ENCODE results near the gene PRKAR2B. TPM values are rescaled to one million over a fixed set of nuclear protein-coding genes. Genes with fewer than 3 reads are reported as not detected.

PRKAR2B gene
- total RNA-seq, 1 donor from 2014 or later, result 11.5 TPM

DNA sequence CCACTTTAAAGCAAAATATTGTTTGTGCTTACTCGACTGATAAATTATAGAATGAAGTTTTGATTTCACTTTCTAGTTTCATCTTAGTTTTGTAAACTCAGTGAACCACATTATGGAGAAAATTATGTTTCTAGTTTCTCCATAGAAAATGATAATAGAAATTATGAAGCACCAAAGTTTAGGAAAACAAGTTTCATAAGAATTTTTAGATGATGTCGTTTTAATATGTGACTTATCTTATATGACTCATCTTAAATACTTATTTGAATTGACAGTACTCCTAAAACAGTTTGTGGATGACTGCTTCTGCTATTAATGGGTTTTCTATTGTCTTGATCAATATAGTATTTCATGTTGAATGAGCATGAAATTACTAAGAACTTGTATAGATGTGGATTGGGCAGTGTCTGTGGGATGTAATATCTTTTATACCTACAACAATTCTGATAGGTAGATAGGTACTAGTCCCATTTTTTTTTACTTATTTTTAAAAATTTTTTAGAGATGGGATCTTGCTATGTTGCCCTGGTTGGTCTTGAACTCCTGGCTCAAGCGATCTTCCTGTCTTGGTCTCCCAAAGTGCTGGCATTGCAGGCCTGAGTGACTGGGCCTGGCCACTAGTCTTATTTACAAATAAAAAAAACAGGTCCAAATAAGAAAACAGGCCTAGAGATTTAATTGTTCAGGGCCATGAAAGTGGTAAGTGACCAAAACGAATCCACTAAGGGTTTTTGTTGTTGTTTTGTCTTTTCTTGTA lies 127.9 kb downstream of the PRKAR2B start:
- H3K9ac ChIP-seq (ENCODE audit: low read depth in 1 of 3, low read length in 3 of 3), result no peak overlapping the region
- H3K9me3 ChIP-seq (ENCODE audit: control insufficient read depth in 3 of 3, low read length in 3 of 3), result no peaks in the 10 kb centered on the region
- no peaks in the 10 kb centered on the region for H3K36me3 ChIP-seq (ENCODE audit: control insufficient read depth in 3 of 3, insufficient read depth in 3 of 3, low read length in 3 of 3)
- no peak overlapping the region for H3K4me3 ChIP-seq (ENCODE audit: low read length in 3 of 3)
- H3K4me1 ChIP-seq (ENCODE audit: control insufficient read depth in 3 of 3, insufficient read depth in 3 of 3, low read length in 3 of 3), result peaks cover 31 to 39% (median 35%) of the 10 kb centered on the region in 3 donors
- H3K27ac ChIP-seq (ENCODE audit: low read depth, low read length), result no peak overlapping the region
- no peaks in the 10 kb centered on the region for H3K27me3 ChIP-seq (ENCODE audit: control insufficient read depth in 3 of 3, insufficient read depth in 3 of 3, low read length in 3 of 3)

DNA sequence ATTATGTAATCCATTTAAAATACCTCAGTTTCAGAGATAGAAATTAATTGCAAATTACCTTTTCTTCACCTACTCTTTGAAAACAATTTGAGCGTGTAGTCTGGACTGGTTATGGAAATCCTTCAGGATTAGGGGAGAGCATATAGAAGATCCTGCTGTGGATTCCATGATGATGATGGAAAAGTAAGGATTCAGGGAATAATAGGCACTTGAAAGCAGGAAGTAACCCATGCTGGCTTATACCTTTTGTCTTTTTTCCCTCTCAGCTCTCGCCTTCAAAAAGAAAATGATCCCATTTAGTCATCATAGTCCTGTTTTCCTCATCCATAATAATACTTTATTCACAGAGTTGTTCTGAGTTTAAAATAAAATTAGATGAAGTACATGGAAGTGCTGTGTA lies 128.7 kb downstream of the PRKAR2B start:
- Histone ChIP-seq H3K36me3 (ENCODE audit: control insufficient read depth in 3 of 3, insufficient read depth in 3 of 3, low read length in 3 of 3) (no peaks in the 10 kb centered on the region), H3K9me3 (ENCODE audit: control insufficient read depth in 3 of 3, low read length in 3 of 3) (no peaks in the 10 kb centered on the region), H3K27ac (ENCODE audit: low read depth, low read length) (no peak overlapping the region), H3K4me3 (ENCODE audit: low read length in 3 of 3) (no peak overlapping the region), H3K27me3 (ENCODE audit: control insufficient read depth in 3 of 3, insufficient read depth in 3 of 3, low read length in 3 of 3) (no peaks in the 10 kb centered on the region), H3K9ac (ENCODE audit: low read depth in 1 of 3, low read length in 3 of 3) (peak overlapping the region in 1 of 3 donors; percentile 32), H3K4me1 (ENCODE audit: control insufficient read depth in 3 of 3, insufficient read depth in 3 of 3, low read length in 3 of 3) (peaks cover 31 to 39% (median 33%) of the 10 kb centered on the region in 3 donors)

DNA sequence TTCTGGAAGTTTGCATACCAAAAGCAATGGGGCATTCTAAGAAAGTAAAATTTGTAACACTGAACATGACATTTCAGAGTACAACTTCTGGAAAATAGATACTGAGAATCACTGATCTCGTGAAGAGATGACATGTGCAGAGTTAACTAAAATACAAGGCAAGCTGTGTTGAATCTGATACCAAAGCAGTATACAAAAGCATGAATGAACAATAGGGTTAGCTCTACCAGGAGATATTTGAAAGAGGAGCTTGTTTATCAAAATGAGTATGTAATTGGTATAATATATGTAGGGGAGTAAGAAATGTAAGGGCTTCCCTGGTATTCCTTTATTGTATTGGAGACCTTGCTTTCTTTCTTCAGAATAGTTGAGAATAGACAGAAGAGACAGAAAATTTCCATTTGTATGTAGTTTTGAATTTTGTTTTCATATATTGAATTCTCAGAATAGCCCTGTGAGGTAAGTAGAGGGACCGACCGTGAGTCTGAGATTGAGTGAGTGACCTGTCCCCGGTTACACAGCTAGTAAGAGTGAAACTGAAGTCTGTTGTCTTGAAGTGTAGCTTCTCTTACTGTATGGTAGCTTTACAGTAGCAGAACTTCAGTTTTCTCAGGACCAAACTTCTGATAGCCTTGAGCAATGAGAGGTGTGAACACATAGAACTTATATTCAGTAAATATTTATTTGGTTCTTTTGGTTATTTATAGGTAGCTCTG lies 129.3 kb downstream of the PRKAR2B start:
- H3K9me3 ChIP-seq (ENCODE audit: control insufficient read depth in 3 of 3, low read length in 3 of 3), result no peaks in the 10 kb centered on the region
- H3K4me1 ChIP-seq (ENCODE audit: control insufficient read depth in 3 of 3, insufficient read depth in 3 of 3, low read length in 3 of 3), result peaks cover 31 to 39% (median 33%) of the 10 kb centered on the region in 3 donors
- H3K36me3 ChIP-seq (ENCODE audit: control insufficient read depth in 3 of 3, insufficient read depth in 3 of 3, low read length in 3 of 3), result no peaks in the 10 kb centered on the region
- H3K27ac ChIP-seq (ENCODE audit: low read depth, low read length), result no peak overlapping the region
- H3K4me3 ChIP-seq (ENCODE audit: low read length in 3 of 3), result no peak overlapping the region
- peak overlapping the region in 2 of 3 donors; percentile 15 to 32 for H3K9ac ChIP-seq (ENCODE audit: low read depth in 1 of 3, low read length in 3 of 3)
- no peaks in the 10 kb centered on the region for H3K27me3 ChIP-seq (ENCODE audit: control insufficient read depth in 3 of 3, insufficient read depth in 3 of 3, low read length in 3 of 3)

DNA sequence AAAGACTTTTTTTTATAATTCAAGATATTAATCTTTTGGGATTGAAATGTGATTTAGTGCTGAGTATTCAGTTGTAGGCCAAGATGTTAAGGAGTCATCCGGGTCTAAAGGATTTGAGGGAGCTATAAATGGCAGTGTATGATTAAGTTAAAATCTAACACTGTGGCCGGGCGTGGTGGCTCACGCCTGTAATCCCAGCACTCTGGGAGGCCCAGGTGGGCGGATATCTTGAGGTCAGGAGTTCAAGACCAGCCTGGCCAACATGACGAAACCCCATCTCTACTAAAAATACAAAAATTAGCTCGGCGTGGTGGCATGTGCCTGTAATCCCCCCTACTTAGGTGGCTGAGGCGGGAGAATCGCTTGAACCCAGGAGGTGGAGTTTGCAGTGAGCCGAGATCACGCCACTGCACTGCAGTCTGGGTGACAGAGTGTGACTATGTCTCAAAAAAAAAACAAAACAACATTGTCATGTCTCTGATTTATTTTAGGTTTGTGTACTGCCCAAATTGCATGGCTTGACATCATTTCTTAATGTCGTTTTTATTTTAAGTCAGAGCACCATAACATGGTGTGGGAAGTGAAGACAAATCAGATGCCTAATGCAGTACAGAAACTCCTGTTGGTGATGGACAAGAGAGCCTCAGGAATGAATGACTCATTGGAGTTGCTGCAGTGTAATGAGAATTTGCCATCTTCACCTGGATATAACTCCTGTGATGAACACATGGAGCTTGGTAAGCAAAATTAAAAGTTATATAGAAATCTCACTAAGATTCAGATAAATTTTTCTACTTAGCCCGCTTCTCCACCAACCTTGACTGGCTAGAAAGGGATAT lies 135.0 kb downstream of the PRKAR2B start:
- peaks cover 0 to 20% (median 16%) of the 10 kb centered on the region in 3 donors for H3K36me3 ChIP-seq (ENCODE audit: control insufficient read depth in 3 of 3, insufficient read depth in 3 of 3, low read length in 3 of 3)
- no peak overlapping the region for H3K9ac ChIP-seq (ENCODE audit: low read depth in 1 of 3, low read length in 3 of 3)
- H3K4me1 ChIP-seq (ENCODE audit: control insufficient read depth in 3 of 3, insufficient read depth in 3 of 3, low read length in 3 of 3), result peaks cover 13 to 25% (median 19%) of the 10 kb centered on the region in 3 donors
- H3K9me3 ChIP-seq (ENCODE audit: control insufficient read depth in 3 of 3, low read length in 3 of 3), result no peaks in the 10 kb centered on the region
- no peaks in the 10 kb centered on the region for H3K27me3 ChIP-seq (ENCODE audit: control insufficient read depth in 3 of 3, insufficient read depth in 3 of 3, low read length in 3 of 3)
- no peak overlapping the region for H3K4me3 ChIP-seq (ENCODE audit: low read length in 3 of 3)
- H3K27ac ChIP-seq (ENCODE audit: low read depth, low read length), result no peak overlapping the region

DNA sequence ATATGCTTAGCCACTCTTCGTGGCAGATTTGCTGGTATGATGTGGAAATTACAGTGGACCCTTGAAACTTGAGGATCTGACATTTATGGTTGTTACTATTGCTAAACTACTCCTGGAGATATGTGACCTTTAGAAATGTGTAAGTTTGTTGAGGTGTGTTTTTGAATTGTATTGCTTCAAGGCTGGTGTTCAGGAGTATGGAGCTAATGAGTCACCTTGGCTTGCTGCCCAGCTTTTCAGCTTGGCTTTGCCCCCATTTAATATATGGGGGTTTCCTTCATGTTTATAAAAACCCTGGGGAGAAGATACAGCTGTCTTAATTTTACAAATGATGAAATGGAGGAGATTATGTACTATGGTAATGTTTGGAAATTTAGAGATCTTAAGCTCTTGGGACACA lies 135.9 kb downstream of the PRKAR2B start:
- no peak overlapping the region for H3K27ac ChIP-seq (ENCODE audit: low read depth, low read length)

DNA sequence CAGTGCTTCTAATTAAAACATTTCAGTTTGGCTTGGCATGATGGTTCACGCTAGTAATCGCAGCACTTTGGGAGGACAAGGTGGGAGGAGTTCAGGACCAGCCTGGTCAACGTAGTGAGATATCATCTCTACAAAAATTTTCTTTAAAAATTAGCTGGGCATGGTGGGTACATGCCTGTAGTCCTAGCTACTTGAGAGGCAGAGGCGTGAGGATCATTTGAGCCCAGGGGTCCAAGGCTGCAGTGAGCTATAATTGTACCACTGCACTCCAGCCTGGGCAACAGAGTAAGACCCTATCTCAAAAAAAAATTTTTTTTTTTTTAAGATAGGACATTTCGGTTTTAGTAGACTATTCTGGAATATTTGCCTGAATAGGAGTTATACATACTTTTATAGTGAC lies 136.7 kb downstream of the PRKAR2B start:
- Histone ChIP-seq H3K4me3 (ENCODE audit: low read length in 3 of 3) (no peak overlapping the region), H3K4me1 (ENCODE audit: control insufficient read depth in 3 of 3, insufficient read depth in 3 of 3, low read length in 3 of 3) (peaks cover 11 to 22% (median 13%) of the 10 kb centered on the region in 3 donors), H3K27me3 (ENCODE audit: control insufficient read depth in 3 of 3, insufficient read depth in 3 of 3, low read length in 3 of 3) (no peaks in the 10 kb centered on the region), H3K9me3 (ENCODE audit: control insufficient read depth in 3 of 3, low read length in 3 of 3) (no peaks in the 10 kb centered on the region), H3K9ac (ENCODE audit: low read depth in 1 of 3, low read length in 3 of 3) (no peak overlapping the region), H3K27ac (ENCODE audit: low read depth, low read length) (no peak overlapping the region), H3K36me3 (ENCODE audit: control insufficient read depth in 3 of 3, insufficient read depth in 3 of 3, low read length in 3 of 3) (peaks cover under 1 to 32% (median 24%) of the 10 kb centered on the region in 3 donors)

More for the DNA sequence above, 135.9 kb downstream of the PRKAR2B start:
- Histone ChIP-seq H3K36me3 (ENCODE audit: control insufficient read depth in 3 of 3, insufficient read depth in 3 of 3, low read length in 3 of 3) (peaks cover 0 to 26% (median 16%) of the 10 kb centered on the region in 3 donors), H3K9ac (ENCODE audit: low read depth in 1 of 3, low read length in 3 of 3) (no peak overlapping the region), H3K4me3 (ENCODE audit: low read length in 3 of 3) (no peak overlapping the region), H3K27me3 (ENCODE audit: control insufficient read depth in 3 of 3, insufficient read depth in 3 of 3, low read length in 3 of 3) (no peaks in the 10 kb centered on the region), H3K9me3 (ENCODE audit: control insufficient read depth in 3 of 3, low read length in 3 of 3) (no peaks in the 10 kb centered on the region), H3K4me1 (ENCODE audit: control insufficient read depth in 3 of 3, insufficient read depth in 3 of 3, low read length in 3 of 3) (peaks cover 11 to 22% (median 13%) of the 10 kb centered on the region in 3 donors)

DNA sequence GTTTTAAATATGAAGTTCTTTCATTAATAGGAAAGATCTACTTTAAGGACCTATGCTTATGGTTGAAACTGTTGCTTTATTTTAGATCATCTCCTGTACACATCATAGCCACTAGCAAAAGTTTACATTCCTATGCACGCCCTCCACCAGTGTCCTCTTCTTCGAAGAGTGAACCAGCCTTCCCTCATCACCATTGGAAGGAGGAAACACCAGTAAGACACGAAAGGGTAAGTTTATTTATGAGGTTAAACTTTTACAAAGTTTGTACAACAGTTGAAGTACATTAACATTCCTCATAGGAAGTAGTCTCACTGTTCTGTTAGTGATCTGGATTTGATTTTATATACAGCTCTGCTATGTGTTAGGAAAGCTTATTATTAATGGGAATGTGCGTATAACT lies 141.2 kb downstream of the PRKAR2B start:
- Histone ChIP-seq H3K4me3 (ENCODE audit: low read length in 3 of 3) (no peak overlapping the region), H3K9ac (ENCODE audit: low read depth in 1 of 3, low read length in 3 of 3) (no peak overlapping the region), H3K27ac (ENCODE audit: low read depth, low read length) (no peak overlapping the region), H3K4me1 (ENCODE audit: control insufficient read depth in 3 of 3, insufficient read depth in 3 of 3, low read length in 3 of 3) (no peaks in the 10 kb centered on the region), H3K9me3 (ENCODE audit: control insufficient read depth in 3 of 3, low read length in 3 of 3) (no peaks in the 10 kb centered on the region), H3K27me3 (ENCODE audit: control insufficient read depth in 3 of 3, insufficient read depth in 3 of 3, low read length in 3 of 3) (no peaks in the 10 kb centered on the region), H3K36me3 (ENCODE audit: control insufficient read depth in 3 of 3, insufficient read depth in 3 of 3, low read length in 3 of 3) (peaks cover 4 to 66% (median 60%) of the 10 kb centered on the region in 3 donors)

DNA sequence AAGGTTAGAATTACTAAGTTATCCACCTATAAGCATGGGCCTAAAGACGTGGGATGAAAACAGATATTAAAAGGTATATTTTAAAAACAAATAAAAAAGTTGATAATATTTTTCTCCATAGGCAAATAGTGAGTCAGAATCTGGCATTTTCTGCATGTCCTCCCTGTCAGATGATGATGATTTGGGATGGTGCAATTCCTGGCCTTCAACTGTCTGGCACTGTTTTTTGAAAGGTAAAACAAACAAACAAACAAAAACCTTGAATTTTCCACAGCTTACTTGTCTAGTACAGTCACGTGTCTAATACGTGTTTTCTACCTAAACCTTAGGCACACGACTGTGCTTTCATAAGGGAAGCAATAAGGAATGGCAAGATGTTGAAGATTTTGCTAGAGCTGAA lies 141.7 kb downstream of the PRKAR2B start:
- Histone ChIP-seq H3K27ac (ENCODE audit: low read depth, low read length) (no peak overlapping the region), H3K4me3 (ENCODE audit: low read length in 3 of 3) (no peak overlapping the region), H3K27me3 (ENCODE audit: control insufficient read depth in 3 of 3, insufficient read depth in 3 of 3, low read length in 3 of 3) (no peaks in the 10 kb centered on the region), H3K9me3 (ENCODE audit: control insufficient read depth in 3 of 3, low read length in 3 of 3) (no peaks in the 10 kb centered on the region), H3K9ac (ENCODE audit: low read depth in 1 of 3, low read length in 3 of 3) (no peak overlapping the region), H3K36me3 (ENCODE audit: control insufficient read depth in 3 of 3, insufficient read depth in 3 of 3, low read length in 3 of 3) (peaks cover 4 to 70% (median 62%) of the 10 kb centered on the region in 3 donors), H3K4me1 (ENCODE audit: control insufficient read depth in 3 of 3, insufficient read depth in 3 of 3, low read length in 3 of 3) (no peaks in the 10 kb centered on the region)

DNA sequence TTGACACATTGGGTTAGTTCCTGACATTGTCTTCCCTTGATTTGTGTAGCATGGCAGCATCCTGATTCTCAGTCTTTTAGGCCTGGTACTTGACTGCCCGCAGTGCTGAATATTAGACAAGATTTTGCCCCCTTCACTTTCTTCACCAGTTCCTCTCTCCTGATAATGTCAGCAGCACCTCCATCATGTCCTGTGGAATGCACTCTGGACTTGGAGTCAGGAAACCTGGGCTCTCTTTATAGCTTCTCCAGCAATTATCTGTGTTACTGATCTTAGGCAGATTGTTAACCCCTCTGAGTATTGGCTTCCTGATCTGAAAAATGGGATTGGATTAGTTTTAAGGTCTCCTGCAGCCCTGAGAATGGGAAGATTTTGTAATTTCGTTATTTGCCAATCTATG lies 143.3 kb downstream of the PRKAR2B start:
- peaks cover 4 to 71% (median 65%) of the 10 kb centered on the region in 3 donors for H3K36me3 ChIP-seq (ENCODE audit: control insufficient read depth in 3 of 3, insufficient read depth in 3 of 3, low read length in 3 of 3)
- no peak overlapping the region for H3K27ac ChIP-seq (ENCODE audit: low read depth, low read length)
- no peak overlapping the region for H3K9ac ChIP-seq (ENCODE audit: low read depth in 1 of 3, low read length in 3 of 3)
- no peaks in the 10 kb centered on the region for H3K4me1 ChIP-seq (ENCODE audit: control insufficient read depth in 3 of 3, insufficient read depth in 3 of 3, low read length in 3 of 3)
- H3K27me3 ChIP-seq (ENCODE audit: control insufficient read depth in 3 of 3, insufficient read depth in 3 of 3, low read length in 3 of 3), result no peaks in the 10 kb centered on the region
- no peak overlapping the region for H3K4me3 ChIP-seq (ENCODE audit: low read length in 3 of 3)
- no peaks in the 10 kb centered on the region for H3K9me3 ChIP-seq (ENCODE audit: control insufficient read depth in 3 of 3, low read length in 3 of 3)
